Measurements from ENCODE around the gene PCDHA11. TPM values are rescaled to one million over a fixed set of nuclear protein-coding genes. Genes with fewer than 3 reads are reported as not detected.

The PCDHA11 gene
- total and polyA plus RNA-seq, 10 of the 15 experiments (the other 5 are each of a cell fraction or from before 2014, with no cell fraction given), result 0.06 TPM; not detected in 9

- WGBS (ENCODE audit: insufficient coverage, insufficient replicate concordance, low lambda C conversion rate, missing lambda C conversion rate), result 70% methylated on average over 17 of the region's 37 CpGs
- POLR2A ChIA-PET, result no interaction called here
These were observed 8.5 kb downstream of the PCDHA11 start for GRCh38 chr5:140877262-140877581.

More at GRCh38 chr5:140877262-140877581, 8.5 kb downstream of the PCDHA11 start:
- Histone ChIP-seq H3K4me2 (ENCODE audit: control insufficient read depth, insufficient read depth) (no peak overlapping the region), H2AFZ (ENCODE audit: control insufficient read depth, low read depth, low read length) (no peak overlapping the region), H3K9ac (ENCODE audit: control insufficient read depth, insufficient read depth, low read length) (no peak overlapping the region), H3K9me3 (replicated peaks; ENCODE audit: control insufficient read depth, insufficient read depth, low read length) (no peaks in the 10 kb centered on the region; the same call in 2 of the 3 replicates), H3K27me3 (replicated peaks in 1 of 2; ENCODE audit: control insufficient read depth in 2 of 2, insufficient read depth in 2 of 2, low read length in 1 of 2) (no peaks in the 10 kb centered on the region), H3K4me3 (no peak overlapping the region), H3K36me3 (ENCODE audit: control insufficient read depth in 2 of 2, insufficient read depth in 2 of 2, low read length in 1 of 2) (no peaks in the 10 kb centered on the region), H3K4me1 (ENCODE audit: control insufficient read depth, insufficient read depth, low read length) (no peaks in the 10 kb centered on the region), H4K20me1 (ENCODE audit: control insufficient read depth, insufficient read depth) (no peaks in the 10 kb centered on the region), H3K79me2 (ENCODE audit: control insufficient read depth, insufficient read depth, low read length) (no peaks in the 10 kb centered on the region), H3K27ac (ENCODE audit: control insufficient read depth, insufficient read depth) (no peak overlapping the region)
- CTCF ChIA-PET, result no interaction called here
- in situ Hi-C loops (cut with MboI), result no loop called here
- BruUV-seq (replicated peaks), result no TSS peak
- RAD21 ChIA-PET (ENCODE audit: unreplicated experiment), result no interaction called here
- ATAC-seq (no peak), DNase-seq (ENCODE audit: low read depth, low spot score) (no peak), FAIRE-seq (no peak)
- TF ChIP-seq ZNF592 (IDR thresholded peaks at IDR 0.05) (no peak), KDM1A (IDR thresholded peaks at IDR 0.05; ENCODE audit: borderline replicate concordance) (no peak), MTA2 (IDR thresholded peaks at IDR 0.05; ENCODE audit: low read depth) (no peak), POLR2AphosphoS2 (IDR thresholded peaks at IDR 0.05; ENCODE audit: low read depth, low read length) (no peak), YY1 (IDR thresholded peaks at IDR 0.05; ENCODE audit: low read depth, low read length) (no peak), TCF3 (IDR thresholded peaks at IDR 0.05; ENCODE audit: borderline replicate concordance, insufficient read depth, low read depth, low read length) (no peak)
- TF ChIP-seq, protein P1, sequence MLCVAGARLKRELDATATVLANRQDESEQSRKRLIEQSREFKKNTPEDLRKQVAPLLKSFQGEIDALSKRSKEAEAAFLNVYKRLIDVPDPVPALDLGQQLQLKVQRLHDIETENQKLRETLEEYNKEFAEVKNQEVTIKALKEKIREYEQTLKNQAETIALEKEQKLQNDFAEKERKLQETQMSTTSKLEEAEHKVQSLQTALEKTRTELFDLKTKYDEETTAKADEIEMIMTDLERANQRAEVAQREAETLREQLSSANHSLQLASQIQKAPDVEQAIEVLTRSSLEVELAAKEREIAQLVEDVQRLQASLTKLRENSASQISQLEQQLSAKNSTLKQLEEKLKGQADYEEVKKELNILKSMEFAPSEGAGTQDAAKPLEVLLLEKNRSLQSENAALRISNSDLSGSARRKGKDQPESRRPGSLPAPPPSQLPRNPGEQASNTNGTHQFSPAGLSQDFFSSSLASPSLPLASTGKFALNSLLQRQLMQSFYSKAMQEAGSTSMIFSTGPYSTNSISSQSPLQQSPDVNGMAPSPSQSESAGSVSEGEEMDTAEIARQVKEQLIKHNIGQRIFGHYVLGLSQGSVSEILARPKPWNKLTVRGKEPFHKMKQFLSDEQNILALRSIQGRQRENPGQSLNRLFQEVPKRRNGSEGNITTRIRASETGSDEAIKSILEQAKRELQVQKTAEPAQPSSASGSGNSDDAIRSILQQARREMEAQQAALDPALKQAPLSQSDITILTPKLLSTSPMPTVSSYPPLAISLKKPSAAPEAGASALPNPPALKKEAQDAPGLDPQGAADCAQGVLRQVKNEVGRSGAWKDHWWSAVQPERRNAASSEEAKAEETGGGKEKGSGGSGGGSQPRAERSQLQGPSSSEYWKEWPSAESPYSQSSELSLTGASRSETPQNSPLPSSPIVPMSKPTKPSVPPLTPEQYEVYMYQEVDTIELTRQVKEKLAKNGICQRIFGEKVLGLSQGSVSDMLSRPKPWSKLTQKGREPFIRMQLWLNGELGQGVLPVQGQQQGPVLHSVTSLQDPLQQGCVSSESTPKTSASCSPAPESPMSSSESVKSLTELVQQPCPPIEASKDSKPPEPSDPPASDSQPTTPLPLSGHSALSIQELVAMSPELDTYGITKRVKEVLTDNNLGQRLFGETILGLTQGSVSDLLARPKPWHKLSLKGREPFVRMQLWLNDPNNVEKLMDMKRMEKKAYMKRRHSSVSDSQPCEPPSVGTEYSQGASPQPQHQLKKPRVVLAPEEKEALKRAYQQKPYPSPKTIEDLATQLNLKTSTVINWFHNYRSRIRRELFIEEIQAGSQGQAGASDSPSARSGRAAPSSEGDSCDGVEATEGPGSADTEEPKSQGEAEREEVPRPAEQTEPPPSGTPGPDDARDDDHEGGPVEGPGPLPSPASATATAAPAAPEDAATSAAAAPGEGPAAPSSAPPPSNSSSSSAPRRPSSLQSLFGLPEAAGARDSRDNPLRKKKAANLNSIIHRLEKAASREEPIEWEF (IDR thresholded peaks at IDR 0.05; ENCODE audit: insufficient replicate concordance, low read depth, low read length), result no peak
- SMC1A ChIA-PET (ENCODE audit: uncharacterized antibody, unreplicated experiment), result no interaction called here
- intact Hi-C loops (cut with micrococcal nuclease; ENCODE audit: unreplicated experiment), result no loop called here

Data from GM12878 (cell line).